Trophoblast cell (in vitro differentiated cells and primary cell): Measurements from ENCODE around the gene KIRREL3.

Experiments
- DNase-seq, 2 donors: peaks; one replicate each; pipeline ENCODE4 v3.0.0-alpha.2; 2016
- H2AFZ ChIP-seq: 2 replicates; pipeline ENCODE4 v1.6.1; 2013; ENCODE audit warnings: low read length, moderate library complexity, mild to moderate bottlenecking; ENCODE audit not compliant: insufficient read depth, poor library complexity
- H2AK5ac ChIP-seq: 2 replicates; pipeline ENCODE4 v1.6.1; 2013; ENCODE audit warnings: mild to moderate bottlenecking, low read length
- H2BK120ac ChIP-seq: 2 replicates; pipeline ENCODE4 v1.6.1; 2013; ENCODE audit warnings: low read length, mild to moderate bottlenecking, moderate library complexity; ENCODE audit not compliant: insufficient read depth, poor library complexity
- H2BK12ac ChIP-seq: 2 replicates; pipeline ENCODE4 v1.6.1; 2013; ENCODE audit warnings: mild to moderate bottlenecking, low read length, moderate library complexity
- H2BK5ac ChIP-seq: 2 replicates; pipeline ENCODE4 v1.6.1; 2013; ENCODE audit warnings: low read length, low read depth, moderate library complexity, mild to moderate bottlenecking; ENCODE audit not compliant: poor library complexity
- H3K14ac ChIP-seq: 2 replicates; pipeline ENCODE4 v1.6.1; 2013; ENCODE audit warnings: mild to moderate bottlenecking, low read length
- H3K18ac ChIP-seq: 2 replicates; pipeline ENCODE4 v1.6.1; 2013; ENCODE audit warnings: mild to moderate bottlenecking, low read length
- H3K23ac ChIP-seq: 2 replicates; pipeline ENCODE4 v1.6.1; 2013; ENCODE audit warnings: low read length
- H3K27ac ChIP-seq: 2 replicates; pipeline ENCODE4 v1.5.1; 2013; ENCODE audit warnings: low read depth, mild to moderate bottlenecking, inconsistent platforms, low read length, moderate library complexity
- H3K27me3 ChIP-seq: 2 replicates; pipeline ENCODE4 v1.6.1; 2013; ENCODE audit warnings: inconsistent platforms, mild to moderate bottlenecking, low read length, moderate library complexity; ENCODE audit not compliant: insufficient read depth
- H3K36me3 ChIP-seq, 2 experiments: 1 replicate in 1 of 2; 2 replicates in 1 of 2; pipeline ENCODE4 v1.6.1; 2013; ENCODE audit warnings: low read length in 2 of 2, mild to moderate bottlenecking in 2 of 2, moderate library complexity in 1 of 2; ENCODE audit not compliant: insufficient read depth in 2 of 2, control insufficient read depth in 1 of 2
- H3K4ac ChIP-seq: 2 replicates; pipeline ENCODE4 v1.6.1; 2013; ENCODE audit warnings: low read depth, mild to moderate bottlenecking, low read length, moderate library complexity
- H3K4me1 ChIP-seq, 2 experiments: 1 replicate in 1 of 2; 2 replicates in 1 of 2; pipeline ENCODE4 v1.6.1; 2013; ENCODE audit warnings: low read length in 2 of 2, mild to moderate bottlenecking in 2 of 2, moderate library complexity in 1 of 2; ENCODE audit not compliant: insufficient read depth in 2 of 2, control insufficient read depth in 1 of 2
- H3K4me2 ChIP-seq: 2 replicates; pipeline ENCODE4 v1.6.1; 2013; ENCODE audit warnings: inconsistent platforms, mild to moderate bottlenecking, low read length, moderate library complexity
- H3K4me3 ChIP-seq: 2 replicates; pipeline ENCODE4 v1.5.1; 2013; ENCODE audit warnings: mild to moderate bottlenecking, low read depth, low read length, inconsistent platforms
- H3K79me1 ChIP-seq: one replicate; pipeline ENCODE4 v1.6.1; 2013; ENCODE audit warnings: low read length
- H3K79me2 ChIP-seq: 2 replicates; pipeline ENCODE4 v1.6.1; 2013; ENCODE audit warnings: low read length, mild to moderate bottlenecking; ENCODE audit not compliant: control insufficient read depth, insufficient read depth, poor library complexity
- H3K9ac ChIP-seq: 2 replicates; pipeline ENCODE4 v1.6.1; 2013; ENCODE audit warnings: mild to moderate bottlenecking, low read length
- H3K9me3 ChIP-seq: 2 replicates; pipeline ENCODE4 v1.6.1; 2013; ENCODE audit warnings: low read depth, mild to moderate bottlenecking, control low read depth, inconsistent platforms, low read length; ENCODE audit not compliant: insufficient read depth
- H4K12ac ChIP-seq: 2 replicates; pipeline ENCODE4 v1.6.1; 2013; ENCODE audit warnings: low read depth, mild to moderate bottlenecking, low read length, moderate library complexity
- H4K8ac ChIP-seq: 2 replicates; pipeline ENCODE4 v1.6.1; 2013; ENCODE audit warnings: low read depth, mild to moderate bottlenecking, low read length, moderate library complexity
- H4K91ac ChIP-seq: one replicate; pipeline ENCODE4 v1.6.1; 2013; ENCODE audit warnings: low read depth, mild to moderate bottlenecking, low read length, moderate library complexity
- WGBS: extraction: QIAGEN DNeasy Blood & Tissue Kit; methylation state at CpG from one replicate; pipeline ENCODE4 v1.1.7; 2013; ENCODE audit warnings: missing lambda C conversion rate; ENCODE audit not compliant: insufficient read length, insufficient coverage; ENCODE audit errors: extremely low coverage; 5-methylcytosine and 5-hydroxymethylcytosine counted together

KIRREL3 gene

DNA sequence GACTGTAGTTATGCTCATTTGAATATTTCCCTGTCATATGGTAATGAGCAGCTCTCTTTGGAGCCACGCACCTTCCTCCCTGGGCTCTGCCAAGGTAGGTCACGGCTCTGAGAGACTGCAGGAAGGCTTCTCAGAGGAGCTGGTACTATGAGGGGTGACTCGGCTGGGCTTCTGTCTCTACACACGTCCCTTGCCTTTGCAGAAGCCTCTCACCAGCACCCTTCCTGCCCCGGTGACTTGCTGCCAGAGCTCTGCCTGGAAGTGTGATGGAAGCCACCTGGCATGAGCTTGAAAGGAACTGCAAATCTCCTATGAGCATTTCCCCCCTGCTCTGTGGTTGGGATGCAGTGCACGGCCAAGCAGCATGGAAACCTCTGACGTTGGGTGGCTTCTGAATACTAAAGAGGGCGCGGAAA lies 74.2 kb downstream of the KIRREL3 start:
- Histone ChIP-seq H3K79me1 (no peaks in the 10 kb centered on the region), H3K4me2 (no peak overlapping the region), H2AFZ (no peak overlapping the region), H3K9ac (no peak overlapping the region), H3K36me3 (no peaks in the 10 kb centered on the region), H3K18ac (no peak overlapping the region), H3K4ac (no peak overlapping the region), H4K8ac (no peak overlapping the region), H4K12ac (no peak overlapping the region), H2AK5ac (no peak overlapping the region), H2BK5ac (no peak overlapping the region), H3K9me3 (peaks cover 2% of the 10 kb centered on the region), H3K14ac (no peak overlapping the region), H3K27ac (no peak overlapping the region), H3K79me2 (no peaks in the 10 kb centered on the region), H2BK120ac (no peak overlapping the region), H2BK12ac (no peak overlapping the region), H4K91ac (no peak overlapping the region), H3K23ac (no peak overlapping the region), H3K4me1 (no peaks in the 10 kb centered on the region), H3K4me3 (no peak overlapping the region), H3K27me3 (no peaks in the 10 kb centered on the region)
- DNase-seq: no peak
- no CpG with 5 or more reads among the region's 9 CpGs for WGBS

DNA sequence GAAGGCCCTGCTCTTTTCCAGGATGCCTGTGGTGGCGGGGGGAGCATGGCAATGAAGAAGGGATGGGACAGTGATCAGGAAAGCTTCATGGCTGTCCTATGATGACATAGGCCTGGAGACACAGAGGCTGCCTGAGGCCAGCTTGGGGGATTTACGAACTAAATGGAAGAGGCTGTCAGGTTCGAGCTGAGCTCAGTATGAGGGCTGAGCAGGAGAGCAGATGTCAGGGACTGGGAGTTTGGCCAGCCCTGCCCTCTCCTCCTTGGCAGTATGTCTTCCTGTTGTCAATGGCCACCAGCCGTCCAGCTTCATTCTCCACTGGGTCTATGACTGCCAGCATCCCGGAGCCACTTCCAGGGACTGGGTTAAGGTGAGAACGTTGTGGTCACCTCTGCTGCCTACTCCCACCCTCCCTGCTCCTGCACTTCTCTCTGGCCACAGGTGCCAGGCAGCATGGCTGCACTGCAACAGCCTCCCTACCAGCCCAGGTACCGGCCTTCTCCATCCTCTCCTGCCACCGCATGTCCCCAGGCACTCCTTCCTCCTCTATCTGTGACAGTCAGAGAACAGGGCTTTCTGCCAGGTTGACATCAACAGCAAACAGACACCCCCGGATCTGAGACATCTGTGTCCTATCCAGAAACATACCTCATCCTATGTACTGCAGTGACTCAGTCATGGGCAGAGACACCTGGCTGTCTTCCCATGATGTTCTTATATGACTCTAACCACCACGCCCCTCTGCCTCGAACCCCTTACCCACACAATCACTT lies 75.1 kb downstream of the KIRREL3 start:
- no peak overlapping the region for H2AFZ ChIP-seq
- H3K14ac ChIP-seq: no peak overlapping the region
- no peak for DNase-seq
- H3K23ac ChIP-seq: no peak overlapping the region
- H3K27me3 ChIP-seq: no peaks in the 10 kb centered on the region
- H3K79me2 ChIP-seq: no peaks in the 10 kb centered on the region
- H2AK5ac ChIP-seq: no peak overlapping the region
- H4K91ac ChIP-seq: no peak overlapping the region
- no peak overlapping the region for H3K18ac ChIP-seq
- no peak overlapping the region for H3K27ac ChIP-seq
- H4K8ac ChIP-seq: no peak overlapping the region
- H3K9me3 ChIP-seq: peaks cover 2% of the 10 kb centered on the region
- no peak overlapping the region for H3K4me2 ChIP-seq
- H4K12ac ChIP-seq: no peak overlapping the region
- H3K9ac ChIP-seq: no peak overlapping the region
- H2BK120ac ChIP-seq: no peak overlapping the region
- H3K79me1 ChIP-seq: no peaks in the 10 kb centered on the region
- no peaks in the 10 kb centered on the region for H3K4me1 ChIP-seq
- H2BK5ac ChIP-seq: no peak overlapping the region
- H3K4ac ChIP-seq: no peak overlapping the region
- no CpG with 5 or more reads among the region's 11 CpGs for WGBS
- H3K36me3 ChIP-seq: no peaks in the 10 kb centered on the region
- H2BK12ac ChIP-seq: no peak overlapping the region
- no peak overlapping the region for H3K4me3 ChIP-seq

DNA sequence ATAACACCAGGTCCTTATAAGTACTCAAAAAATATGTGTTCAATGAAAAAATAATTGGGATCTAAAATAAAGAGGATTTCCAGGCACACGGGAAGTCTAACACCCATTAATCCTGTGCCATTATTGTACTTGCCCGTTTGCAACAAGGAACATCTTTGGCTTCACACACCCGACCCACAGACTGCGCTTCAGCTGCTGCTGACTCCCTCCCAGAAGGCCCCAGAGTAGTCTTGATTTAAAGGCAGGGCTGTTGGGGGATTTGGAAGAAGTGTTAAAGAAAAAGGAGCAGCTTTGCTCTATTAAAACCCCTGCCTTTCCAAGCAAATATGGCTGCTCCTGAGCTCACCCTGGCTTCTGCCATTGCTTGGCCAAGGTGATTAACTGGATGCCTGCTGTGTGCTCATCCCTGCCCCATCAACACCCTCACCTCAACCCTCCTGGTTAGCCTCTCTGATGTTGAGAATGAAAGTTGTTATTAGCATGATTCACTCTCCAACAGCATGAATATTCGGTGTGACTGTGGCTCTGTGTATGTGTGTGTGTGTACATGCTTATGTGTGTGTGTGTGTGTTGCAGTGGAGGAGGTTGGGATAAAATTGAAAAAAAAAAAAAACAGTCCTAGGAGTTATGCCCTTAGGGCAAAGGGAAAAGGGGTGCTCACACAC lies 76.1 kb downstream of the KIRREL3 start:
- H3K27me3 ChIP-seq: no peaks in the 10 kb centered on the region
- no peak overlapping the region for H3K4me3 ChIP-seq
- H3K18ac ChIP-seq: no peak overlapping the region
- no peak overlapping the region for H2BK5ac ChIP-seq
- H3K9me3 ChIP-seq: peaks cover 2% of the 10 kb centered on the region
- H3K9ac ChIP-seq: no peak overlapping the region
- no peaks in the 10 kb centered on the region for H3K36me3 ChIP-seq
- H4K91ac ChIP-seq: no peak overlapping the region
- H3K4me1 ChIP-seq: no peaks in the 10 kb centered on the region
- no peak overlapping the region for H3K14ac ChIP-seq
- no peaks in the 10 kb centered on the region for H3K79me2 ChIP-seq
- no peak overlapping the region for H2AK5ac ChIP-seq
- H2BK12ac ChIP-seq: no peak overlapping the region
- no peak for DNase-seq
- H3K27ac ChIP-seq: no peak overlapping the region
- no peak overlapping the region for H3K4me2 ChIP-seq
- no peak overlapping the region for H4K12ac ChIP-seq
- no peak overlapping the region for H4K8ac ChIP-seq
- H3K4ac ChIP-seq: no peak overlapping the region
- H3K23ac ChIP-seq: no peak overlapping the region
- no peak overlapping the region for H2AFZ ChIP-seq
- no peak overlapping the region for H2BK120ac ChIP-seq
- H3K79me1 ChIP-seq: no peaks in the 10 kb centered on the region
- no CpG with 5 or more reads among the region's 5 CpGs for WGBS

DNA sequence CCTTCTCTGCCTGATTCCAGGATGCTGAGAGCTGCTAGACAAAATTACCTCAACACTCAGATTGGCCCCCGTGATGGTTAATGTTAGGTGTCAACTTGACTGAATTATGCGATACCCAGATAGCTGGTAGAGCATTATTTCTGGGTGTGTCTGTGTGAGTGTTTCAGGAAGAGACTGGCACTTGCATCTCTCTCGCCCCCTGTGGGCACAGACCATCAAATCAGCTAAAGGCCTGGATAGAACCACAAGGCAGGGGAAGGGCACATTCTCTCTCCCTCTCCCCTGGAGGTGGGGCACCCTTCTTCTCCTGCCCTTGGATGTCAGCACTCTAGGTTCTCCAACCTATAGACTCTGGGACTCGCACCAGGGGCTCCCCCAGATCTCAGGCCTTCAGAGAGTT lies 79.7 kb downstream of the KIRREL3 start:
- no peak overlapping the region for H3K4ac ChIP-seq
- no peak for DNase-seq
- no peak overlapping the region for H3K4me3 ChIP-seq
- no peaks in the 10 kb centered on the region for H3K79me2 ChIP-seq
- H4K12ac ChIP-seq: no peak overlapping the region
- H3K27me3 ChIP-seq: no peaks in the 10 kb centered on the region
- H2BK120ac ChIP-seq: no peak overlapping the region
- H3K9me3 ChIP-seq: peaks cover 2% of the 10 kb centered on the region
- H4K8ac ChIP-seq: no peak overlapping the region
- H3K14ac ChIP-seq: no peak overlapping the region
- WGBS: no CpG with 5 or more reads among the region's 4 CpGs
- no peak overlapping the region for H2AFZ ChIP-seq
- H3K4me1 ChIP-seq: peaks cover 0 to 6% of the 10 kb centered on the region in 2 experiments
- H2BK5ac ChIP-seq: no peak overlapping the region
- no peak overlapping the region for H2BK12ac ChIP-seq
- no peak overlapping the region for H3K4me2 ChIP-seq
- no peak overlapping the region for H2AK5ac ChIP-seq
- H3K36me3 ChIP-seq: no peaks in the 10 kb centered on the region
- no peak overlapping the region for H3K23ac ChIP-seq
- no peak overlapping the region for H3K27ac ChIP-seq
- H4K91ac ChIP-seq: no peak overlapping the region
- H3K79me1 ChIP-seq: no peaks in the 10 kb centered on the region
- no peak overlapping the region for H3K18ac ChIP-seq
- H3K9ac ChIP-seq: no peak overlapping the region
